HepG2 (cell line): ENCODE results near the gene GPR89A.

Experiments
- ATF1 ChIP-seq: IDR thresholded peaks from 2 replicates; pipeline ENCODE4 v1.6.1; 2016; ENCODE audit warnings: mild to moderate bottlenecking, control low read depth
- CBX1 ChIP-seq: IDR thresholded peaks from one replicate; pipeline ENCODE4 v1.6.1; 2016; ENCODE audit warnings: antibody characterized with exemption, low read depth
- NBN ChIP-seq: fragments of 450-650 bp; conservative IDR thresholded peaks from 2 replicates; pipeline ENCODE4 v1.6.1; 2017
- POLR2AphosphoS5 ChIP-seq: IDR thresholded peaks from 2 replicates; pipeline ENCODE4 v1.6.1; 2012; ENCODE audit warnings: low read depth, low read length
- ZNF614 ChIP-seq: IDR thresholded peaks from 2 replicates; pipeline ENCODE4 v1.6.1; 2018; ENCODE audit warnings: missing biosample characterization, missing genetic modification reagents, inconsistent platforms, borderline replicate concordance
- TF ChIP-seq, protein P1 (sequence below): sonication (generic); formaldehyde crosslinking; IDR thresholded peaks from 2 replicates; pipeline ENCODE4 v1.8.0; 2022; ENCODE audit warnings: mild to moderate bottlenecking, missing genetic modification reagents, moderate library complexity
- TF ChIP-seq, protein P2 (sequence below): IDR thresholded peaks from 2 replicates; pipeline ENCODE4 v1.6.1; 2012; ENCODE audit warnings: low read length, improper control_type of control experiment

DNA sequence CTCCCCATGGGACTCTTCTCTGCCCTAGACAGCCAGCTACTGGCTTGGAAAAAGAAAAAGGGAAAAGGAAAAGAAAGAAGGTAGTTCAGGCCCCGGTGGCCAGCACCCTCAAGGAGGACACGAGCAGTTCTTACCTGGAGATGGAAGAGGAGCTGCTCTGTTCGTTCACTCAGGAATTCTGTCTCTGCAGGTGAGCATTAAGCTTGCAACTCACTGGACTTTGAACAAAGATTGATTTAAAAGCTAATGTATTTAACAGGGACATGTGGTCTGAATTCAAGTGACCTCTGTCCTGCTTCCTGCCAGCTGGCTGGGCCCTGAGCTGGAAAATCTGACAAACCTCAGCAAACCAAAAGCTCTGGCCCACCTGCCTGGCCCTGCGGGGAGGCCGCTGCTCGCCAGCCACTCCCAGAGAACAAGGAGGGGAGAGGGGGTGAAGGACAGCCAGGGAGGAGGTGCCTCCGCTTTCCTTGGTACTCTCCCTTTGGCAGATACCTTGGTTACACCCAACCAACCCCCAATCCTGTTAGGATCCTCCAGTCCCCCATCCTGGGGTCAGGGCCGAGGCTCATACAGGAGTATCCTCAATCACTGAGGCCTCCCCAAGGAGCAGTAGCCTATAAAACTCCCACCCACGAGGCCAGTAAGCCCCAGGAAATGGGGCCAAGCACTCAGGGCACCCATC is 99.5 kb downstream of the GPR89A start, which contains the start of gene PDZK1:
- TF ChIP-seq ATF1 (CRISPR knock-in tag) (no peak), POLR2AphosphoS5 (peak; percentile 76), NBN (no peak), CBX1 (no peak), ZNF614 (CRISPR knock-in tag) (0 out of 2 replicates have a peak, but pooled peaks have one; percentile 15)
- TF ChIP-seq, protein P1, sequence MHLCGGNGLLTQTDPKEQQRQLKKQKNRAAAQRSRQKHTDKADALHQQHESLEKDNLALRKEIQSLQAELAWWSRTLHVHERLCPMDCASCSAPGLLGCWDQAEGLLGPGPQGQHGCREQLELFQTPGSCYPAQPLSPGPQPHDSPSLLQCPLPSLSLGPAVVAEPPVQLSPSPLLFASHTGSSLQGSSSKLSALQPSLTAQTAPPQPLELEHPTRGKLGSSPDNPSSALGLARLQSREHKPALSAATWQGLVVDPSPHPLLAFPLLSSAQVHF = no peak
- TF ChIP-seq, protein P2, sequence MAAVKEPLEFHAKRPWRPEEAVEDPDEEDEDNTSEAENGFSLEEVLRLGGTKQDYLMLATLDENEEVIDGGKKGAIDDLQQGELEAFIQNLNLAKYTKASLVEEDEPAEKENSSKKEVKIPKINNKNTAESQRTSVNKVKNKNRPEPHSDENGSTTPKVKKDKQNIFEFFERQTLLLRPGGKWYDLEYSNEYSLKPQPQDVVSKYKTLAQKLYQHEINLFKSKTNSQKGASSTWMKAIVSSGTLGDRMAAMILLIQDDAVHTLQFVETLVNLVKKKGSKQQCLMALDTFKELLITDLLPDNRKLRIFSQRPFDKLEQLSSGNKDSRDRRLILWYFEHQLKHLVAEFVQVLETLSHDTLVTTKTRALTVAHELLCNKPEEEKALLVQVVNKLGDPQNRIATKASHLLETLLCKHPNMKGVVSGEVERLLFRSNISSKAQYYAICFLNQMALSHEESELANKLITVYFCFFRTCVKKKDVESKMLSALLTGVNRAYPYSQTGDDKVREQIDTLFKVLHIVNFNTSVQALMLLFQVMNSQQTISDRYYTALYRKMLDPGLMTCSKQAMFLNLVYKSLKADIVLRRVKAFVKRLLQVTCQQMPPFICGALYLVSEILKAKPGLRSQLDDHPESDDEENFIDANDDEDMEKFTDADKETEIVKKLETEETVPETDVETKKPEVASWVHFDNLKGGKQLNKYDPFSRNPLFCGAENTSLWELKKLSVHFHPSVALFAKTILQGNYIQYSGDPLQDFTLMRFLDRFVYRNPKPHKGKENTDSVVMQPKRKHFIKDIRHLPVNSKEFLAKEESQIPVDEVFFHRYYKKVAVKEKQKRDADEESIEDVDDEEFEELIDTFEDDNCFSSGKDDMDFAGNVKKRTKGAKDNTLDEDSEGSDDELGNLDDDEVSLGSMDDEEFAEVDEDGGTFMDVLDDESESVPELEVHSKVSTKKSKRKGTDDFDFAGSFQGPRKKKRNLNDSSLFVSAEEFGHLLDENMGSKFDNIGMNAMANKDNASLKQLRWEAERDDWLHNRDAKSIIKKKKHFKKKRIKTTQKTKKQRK = no peak
